Stomach smooth muscle (tissue), 2 donors: ENCODE data around the gene CTXND1.

Experiments used
- H3K27ac ChIP-seq: one replicate; pipeline ENCODE4 v1.7.0; 2013; ENCODE audit warnings: mild to moderate bottlenecking, low read length, inconsistent platforms
- H3K27me3 ChIP-seq, 2 donors: one replicate each; pipeline ENCODE4 v1.7.0; 2013; ENCODE audit warnings: low read length in 2 of 2; ENCODE audit not compliant: insufficient read depth in 2 of 2, control insufficient read depth in 1 of 2
- H3K36me3 ChIP-seq, 2 donors: one replicate each; pipeline ENCODE4 v1.7.0; 2013; ENCODE audit warnings: low read length in 2 of 2; ENCODE audit not compliant: control insufficient read depth in 2 of 2, insufficient read depth in 2 of 2
- H3K4me1 ChIP-seq: one replicate; pipeline ENCODE4 v1.7.0; 2013; ENCODE audit warnings: low read length; ENCODE audit not compliant: control insufficient read depth, insufficient read depth
- H3K4me3 ChIP-seq, 2 donors: one replicate each; pipeline ENCODE4 v1.7.0; 2013; ENCODE audit warnings: low read length in 2 of 2
- H3K9ac ChIP-seq, 2 donors: one replicate each; pipeline ENCODE4 v1.7.0; 2013; ENCODE audit warnings: low read length in 2 of 2, mild to moderate bottlenecking in 1 of 2
- H3K9me3 ChIP-seq, 2 donors: one replicate each; pipeline ENCODE4 v1.7.0; 2013; ENCODE audit warnings: low read length in 2 of 2; ENCODE audit not compliant: control insufficient read depth in 2 of 2
- donor health status: healthy.
- donor health status: Pancreatic carcinoma.

Gene CTXND1

GRCh38 chr15:80173022-80173759 lies 78.8 kb downstream of the CTXND1 start:
- Histone ChIP-seq H3K27me3 (no peaks in the 10 kb centered on the region), H3K4me1 (peaks cover 8% of the 10 kb centered on the region), H3K4me3 (no peak overlapping the region), H3K36me3 (peaks cover 0 to 10% of the 10 kb centered on the region in 2 donors), H3K27ac (no peak overlapping the region), H3K9me3 (no peaks in the 10 kb centered on the region), H3K9ac (no peak overlapping the region)

GRCh38 chr15:80172401-80172800 lies 79.6 kb downstream of the CTXND1 start:
- Histone ChIP-seq H3K9me3 (no peaks in the 10 kb centered on the region), H3K36me3 (peaks cover 3 to 10% of the 10 kb centered on the region in 2 donors), H3K4me3 (no peak overlapping the region), H3K27ac (no peak overlapping the region), H3K27me3 (no peaks in the 10 kb centered on the region), H3K9ac (no peak overlapping the region), H3K4me1 (peaks cover 8% of the 10 kb centered on the region)

GRCh38 chr15:80171787-80172186 lies 80.2 kb downstream of the CTXND1 start:
- Histone ChIP-seq H3K36me3 (peaks cover 3 to 10% of the 10 kb centered on the region in 2 donors), H3K9me3 (no peaks in the 10 kb centered on the region), H3K4me1 (peaks cover 8% of the 10 kb centered on the region), H3K4me3 (no peak overlapping the region), H3K27ac (no peak overlapping the region), H3K9ac (no peak overlapping the region), H3K27me3 (no peaks in the 10 kb centered on the region)

- H3K27ac ChIP-seq = no peak overlapping the region
- no peaks in the 10 kb centered on the region for H3K27me3 ChIP-seq
- no peak overlapping the region for H3K9ac ChIP-seq
- no peaks in the 10 kb centered on the region for H3K9me3 ChIP-seq
- H3K4me1 ChIP-seq = peaks cover 8% of the 10 kb centered on the region
- no peak overlapping the region for H3K4me3 ChIP-seq
- peaks cover 3 to 10% of the 10 kb centered on the region in 2 donors for H3K36me3 ChIP-seq
These were observed 81.4 kb downstream of the CTXND1 start for GRCh38 chr15:80170596-80170995.

GRCh38 chr15:80169768-80170357 lies 82.2 kb downstream of the CTXND1 start:
- Histone ChIP-seq H3K4me3 (no peak overlapping the region), H3K27me3 (no peaks in the 10 kb centered on the region), H3K27ac (no peak overlapping the region), H3K9me3 (no peaks in the 10 kb centered on the region), H3K4me1 (peaks cover 8% of the 10 kb centered on the region), H3K9ac (no peak overlapping the region), H3K36me3 (peaks cover 3 to 6% of the 10 kb centered on the region in 2 donors)

GRCh38 chr15:80168421-80168820 lies 83.6 kb downstream of the CTXND1 start:
- Histone ChIP-seq H3K36me3 (peaks cover 3 to 6% of the 10 kb centered on the region in 2 donors), H3K4me1 (no peaks in the 10 kb centered on the region), H3K27me3 (no peaks in the 10 kb centered on the region), H3K9me3 (no peaks in the 10 kb centered on the region), H3K4me3 (no peak overlapping the region), H3K9ac (no peak overlapping the region), H3K27ac (no peak overlapping the region)

- Histone ChIP-seq H3K36me3 (peaks cover 3 to 6% of the 10 kb centered on the region in 2 donors), H3K27ac (no peak overlapping the region), H3K9me3 (no peaks in the 10 kb centered on the region), H3K4me1 (peaks cover 2% of the 10 kb centered on the region), H3K9ac (no peak overlapping the region), H3K4me3 (no peak overlapping the region), H3K27me3 (no peaks in the 10 kb centered on the region)
These were observed 84.1 kb downstream of the CTXND1 start for GRCh38 chr15:80167936-80168335.

- no peak overlapping the region for H3K9ac ChIP-seq
- no peak overlapping the region for H3K27ac ChIP-seq
- H3K4me1 ChIP-seq = peaks cover 27% of the 10 kb centered on the region
- no peak overlapping the region for H3K4me3 ChIP-seq
- H3K9me3 ChIP-seq = no peaks in the 10 kb centered on the region
- H3K27me3 ChIP-seq = no peaks in the 10 kb centered on the region
- peaks cover 6 to 8% of the 10 kb centered on the region in 2 donors for H3K36me3 ChIP-seq
These were observed 88.1 kb downstream of the CTXND1 start for GRCh38 chr15:80163897-80164296.

- H3K27ac ChIP-seq = peak overlapping the region; percentile 73
- no peaks in the 10 kb centered on the region for H3K27me3 ChIP-seq
- peaks cover 27% of the 10 kb centered on the region for H3K4me1 ChIP-seq
- no peak overlapping the region for H3K4me3 ChIP-seq
- no peak overlapping the region for H3K9ac ChIP-seq
- H3K36me3 ChIP-seq = peaks cover 4 to 10% of the 10 kb centered on the region in 2 donors
- H3K9me3 ChIP-seq = no peaks in the 10 kb centered on the region
These were observed 88.8 kb downstream of the CTXND1 start for GRCh38 chr15:80163217-80163616.

GRCh38 chr15:80162059-80162554 lies 89.9 kb downstream of the CTXND1 start:
- H3K4me3 ChIP-seq = no peak overlapping the region
- H3K9ac ChIP-seq = no peak overlapping the region
- H3K27me3 ChIP-seq = no peaks in the 10 kb centered on the region
- peaks cover 27% of the 10 kb centered on the region for H3K4me1 ChIP-seq
- H3K27ac ChIP-seq = peak overlapping the region; percentile 73
- peaks cover 7% of the 10 kb centered on the region in 2 donors for H3K36me3 ChIP-seq
- H3K9me3 ChIP-seq = no peaks in the 10 kb centered on the region
